OCI-LY7 (cell line): ENCODE results near the gene EGR4. TPM values are rescaled to one million over a fixed set of nuclear protein-coding genes. Genes with fewer than 3 reads are reported as not detected.

Experiments used
- Bru-seq: library from RNA; stranded (reverse); fragments of 400-500 nt; gene quantifications from one replicate; lab custom pipeline; 2021; lab: Mats Ljungman, UMichigan
- BruChase-seq, 2 experiments: library from RNA; stranded (reverse); fragments of 400-500 nt; gene quantifications; one replicate each; lab custom pipeline; 2021; lab: Mats Ljungman, UMichigan
- BruUV-seq: library from RNA; stranded (reverse); fragments of 400-500 nt; replicated peaks from 2 replicates; lab custom pipeline; 2021; lab: Mats Ljungman, UMichigan
- CTCF ChIA-PET: fragments of 300-600 bp; sonication (Branson Sonifier 250); formaldehyde crosslinking; loops from one replicate; lab custom pipeline; 2022; ENCODE audit warnings: antibody characterized with exemption; ENCODE audit not compliant: unreplicated experiment; lab: Charles Lee
- POLR2A ChIA-PET: fragments of 300-600 bp; sonication (Branson Sonifier 250); formaldehyde crosslinking; loops from one replicate; lab custom pipeline; 2022; ENCODE audit warnings: antibody characterized with exemption; lab: Charles Lee
- DNase-seq: peaks from one replicate; pipeline ENCODE4 v3.0.0-alpha.2; 2015; ENCODE audit warnings: low spot score
- H2AFZ ChIP-seq: fragments of 200-600 bp; sonication (generic), shearing (Covaris generic); 2 replicates; pipeline ENCODE4 v1.6.1; 2014; ENCODE audit warnings: mild to moderate bottlenecking, antibody characterized with exemption, low read length, moderate library complexity
- H3K27ac ChIP-seq: fragments of 200-600 bp; sonication (generic); 2 replicates; pipeline ENCODE4 v1.5.1; 2014; ENCODE audit warnings: mixed run types, low read depth, mild to moderate bottlenecking, moderate library complexity, low read length, inconsistent platforms; ENCODE audit not compliant: poor library complexity, severe bottlenecking
- H3K36me3 ChIP-seq: fragments of 200-600 bp; sonication (generic); 2 replicates; pipeline ENCODE4 v1.6.1; 2014; ENCODE audit warnings: mild to moderate bottlenecking, antibody characterized with exemption, low read length, moderate library complexity, mixed read lengths; ENCODE audit not compliant: insufficient read depth
- H3K4me1 ChIP-seq: fragments of 200-600 bp; sonication (generic); 2 replicates; pipeline ENCODE4 v1.5.1; 2014; ENCODE audit warnings: mild to moderate bottlenecking, low read length; ENCODE audit not compliant: insufficient read depth, poor library complexity, severe bottlenecking
- H3K4me2 ChIP-seq: fragments of 200-600 bp; sonication (generic); 2 replicates; pipeline ENCODE4 v1.6.1; 2014; ENCODE audit warnings: mild to moderate bottlenecking, low read length
- H3K4me3 ChIP-seq: fragments of 200-600 bp; sonication (generic); 2 replicates; pipeline ENCODE4 v1.5.1; 2014; ENCODE audit warnings: mild to moderate bottlenecking, low read depth, low read length; ENCODE audit not compliant: poor library complexity, severe bottlenecking
- H3K79me2 ChIP-seq: fragments of 200-600 bp; sonication (generic); 2 replicates; pipeline ENCODE4 v1.6.1; 2016; ENCODE audit warnings: low read depth, mild to moderate bottlenecking, low read length, moderate library complexity, mixed read lengths; ENCODE audit not compliant: insufficient read depth
- H3K9me2 ChIP-seq: fragments of 200-600 bp; sonication (generic); 2 replicates; pipeline ENCODE4 v1.6.1; 2016; ENCODE audit warnings: mild to moderate bottlenecking, low read length, mixed read lengths; ENCODE audit not compliant: insufficient read depth
- H3K9me3 ChIP-seq: fragments of 200-600 bp; sonication (generic); 2 replicates; pipeline ENCODE4 v1.6.1; 2014; ENCODE audit warnings: mild to moderate bottlenecking, mixed run types, low read length, mixed read lengths
- H4K20me1 ChIP-seq: fragments of 200-600 bp; sonication (generic); 2 replicates; pipeline ENCODE4 v1.6.1; 2014; ENCODE audit warnings: mild to moderate bottlenecking, antibody characterized with exemption, low read length, moderate library complexity, mixed read lengths; ENCODE audit not compliant: insufficient read depth
- EZH2phosphoT487 ChIP-seq: fragments of 200-600 bp; sonication (generic); IDR thresholded peaks from 2 replicates; pipeline ENCODE4 v1.6.1; 2018; ENCODE audit warnings: low read depth, borderline replicate concordance, mild to moderate bottlenecking, mixed run types, antibody characterized with exemption, low read length, moderate library complexity, mixed read lengths
- intact Hi-C: fragments of 100-400 bp; cut with micrococcal nuclease; formaldehyde crosslinking; loops from one replicate; pipeline ENCODE4 v1.10.0; 2022; ENCODE audit not compliant: unreplicated experiment
- long read RNA-seq: library from polyadenylated mRNA; stranded (forward); transcript quantifications from one replicate; pipeline ENCODE4 v2.0.0, GENCODE V29; 2022
- total RNA-seq, 2 experiments: library from RNA; depleted of rRNA in 1 of 2; stranded (reverse); fragments of >200 nt in 1 of 2; shearing (Covaris generic) in 1 of 2; gene quantifications; 2 replicates each; pipeline ENCODE4 v1.2.3, GENCODE V29; 2014 to 2022
- TF ChIP-seq, protein P1 (sequence below): fragments of 200-600 bp; sonication (generic); conservative IDR thresholded peaks from 2 replicates; pipeline ENCODE4 v1.5.1; 2014; ENCODE audit warnings: mild to moderate bottlenecking, antibody characterized with exemption, low read length, moderate library complexity, mixed read lengths

The EGR4 gene
- total RNA-seq (2014; rRNA removed; shearing (Covaris generic)) (not detected in 2 replicates), total RNA-seq (2022) (not detected in 2 replicates), Bru-seq, nascent RNA (not detected), BruChase-seq, experiment 1, labeled RNA remaining after a 6-hour chase (not detected), BruChase-seq, experiment 2, labeled RNA remaining after a 2-hour chase (percentile 25 among the genes with signal in this experiment)
- long read RNA-seq = 0 reads

DNA sequence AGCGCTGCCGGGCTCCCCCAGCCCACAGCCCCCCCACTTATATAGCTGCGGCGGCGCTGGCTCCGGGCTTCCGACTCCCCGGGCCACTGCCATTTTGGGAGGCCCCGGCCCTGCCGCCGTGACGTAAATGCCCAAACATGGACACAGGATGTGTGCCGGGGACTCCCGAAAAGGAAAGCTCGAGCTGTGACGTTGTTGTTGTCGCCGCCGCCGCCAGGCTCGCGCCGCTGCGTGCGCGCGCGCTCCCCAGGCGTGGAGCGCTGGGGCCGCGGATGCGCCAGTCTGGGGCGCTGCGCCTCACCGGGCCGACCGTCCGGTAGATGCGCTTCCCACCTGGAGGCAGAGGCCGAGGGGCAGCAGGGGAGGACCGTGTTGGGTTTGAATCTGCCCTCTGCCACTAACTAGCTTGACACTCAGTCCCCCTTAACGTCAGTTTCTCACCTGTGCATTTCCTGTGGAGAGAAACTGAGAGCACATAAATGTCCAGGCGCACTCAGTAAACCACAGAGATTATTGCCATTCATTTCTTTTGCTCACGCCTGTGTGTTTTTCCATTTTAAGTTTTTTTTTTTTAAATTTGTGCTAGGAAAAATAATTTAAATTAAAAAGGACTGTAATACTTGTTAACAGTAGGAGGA is at the start of gene EGR4:
Gene EGR4 (minus strand): TSS at position 15 of the 638 bp plus-strand sequence. CDS start 231 bp downstream, outside the sequence.
- Histone ChIP-seq H3K79me2 (no peaks in the 10 kb centered on the region), H2AFZ (no peak within 1 kb of the TSS), H3K4me1 (no peaks in the 10 kb centered on the region), H3K36me3 (no peaks in the 10 kb centered on the region), H3K4me3 (peak within 1 kb of the TSS; percentile 56), H4K20me1 (no peaks in the 10 kb centered on the region), H3K4me2 (peak within 1 kb of the TSS; percentile 43; the same call in 1 of the 2 replicates), H3K9me3 (no peaks in the 10 kb centered on the region), H3K9me2 (no peaks in the 10 kb centered on the region), H3K27ac (no peak within 1 kb of the TSS)
- intact Hi-C loops = no loop called here
- TF ChIP-seq, protein P1, sequence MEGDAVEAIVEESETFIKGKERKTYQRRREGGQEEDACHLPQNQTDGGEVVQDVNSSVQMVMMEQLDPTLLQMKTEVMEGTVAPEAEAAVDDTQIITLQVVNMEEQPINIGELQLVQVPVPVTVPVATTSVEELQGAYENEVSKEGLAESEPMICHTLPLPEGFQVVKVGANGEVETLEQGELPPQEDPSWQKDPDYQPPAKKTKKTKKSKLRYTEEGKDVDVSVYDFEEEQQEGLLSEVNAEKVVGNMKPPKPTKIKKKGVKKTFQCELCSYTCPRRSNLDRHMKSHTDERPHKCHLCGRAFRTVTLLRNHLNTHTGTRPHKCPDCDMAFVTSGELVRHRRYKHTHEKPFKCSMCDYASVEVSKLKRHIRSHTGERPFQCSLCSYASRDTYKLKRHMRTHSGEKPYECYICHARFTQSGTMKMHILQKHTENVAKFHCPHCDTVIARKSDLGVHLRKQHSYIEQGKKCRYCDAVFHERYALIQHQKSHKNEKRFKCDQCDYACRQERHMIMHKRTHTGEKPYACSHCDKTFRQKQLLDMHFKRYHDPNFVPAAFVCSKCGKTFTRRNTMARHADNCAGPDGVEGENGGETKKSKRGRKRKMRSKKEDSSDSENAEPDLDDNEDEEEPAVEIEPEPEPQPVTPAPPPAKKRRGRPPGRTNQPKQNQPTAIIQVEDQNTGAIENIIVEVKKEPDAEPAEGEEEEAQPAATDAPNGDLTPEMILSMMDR = no peak
- TF ChIP-seq EZH2phosphoT487 = no peak
- CTCF ChIA-PET = no interaction called here
- BruUV-seq = no TSS peak
- peak; percentile 33 for DNase-seq
- POLR2A ChIA-PET = no interaction called here

DNA sequence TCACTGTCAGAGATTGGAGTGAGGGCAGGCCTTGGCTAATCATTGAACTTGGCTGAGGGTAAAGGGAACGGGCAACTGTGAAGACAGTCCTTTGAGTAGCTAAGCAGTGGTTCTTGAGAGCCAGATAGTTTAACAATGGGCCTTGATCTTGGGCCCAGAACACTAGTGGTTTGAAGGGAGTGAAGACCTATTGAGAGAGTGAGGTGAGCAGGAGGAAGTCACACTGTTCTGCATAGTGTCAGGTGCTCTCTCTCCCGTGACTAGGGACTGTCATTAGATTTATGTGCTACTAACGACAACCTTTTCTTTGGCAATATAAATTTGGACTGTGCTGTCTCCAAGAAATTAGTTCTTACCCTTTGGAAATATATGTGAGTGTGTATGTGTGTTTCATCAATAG is 47.7 kb upstream of the EGR4 start:
- Histone ChIP-seq H2AFZ (no peak overlapping the region), H3K9me3 (peaks cover 5% of the 10 kb centered on the region; the same call in 1 of the 2 replicates), H3K4me1 (peaks cover 23% of the 10 kb centered on the region), H3K4me3 (no peak overlapping the region), H3K36me3 (no peaks in the 10 kb centered on the region), H3K27ac (no peak overlapping the region), H3K9me2 (no peaks in the 10 kb centered on the region), H4K20me1 (no peaks in the 10 kb centered on the region), H3K79me2 (no peaks in the 10 kb centered on the region), H3K4me2 (no peak overlapping the region)
- CTCF ChIA-PET = no interaction called here
- intact Hi-C loops = no loop called here
- POLR2A ChIA-PET = interaction anchor here (0.6 to 0.8 kb wide), 2 partner anchors 295 to 553 kb away, joined by 3 to 4 read pairs; no protein-coding TSS in a partner anchor
- no TSS peak for BruUV-seq
- DNase-seq = no peak
- no peak for TF ChIP-seq EZH2phosphoT487
- TF ChIP-seq, protein P1 = no peak

DNA sequence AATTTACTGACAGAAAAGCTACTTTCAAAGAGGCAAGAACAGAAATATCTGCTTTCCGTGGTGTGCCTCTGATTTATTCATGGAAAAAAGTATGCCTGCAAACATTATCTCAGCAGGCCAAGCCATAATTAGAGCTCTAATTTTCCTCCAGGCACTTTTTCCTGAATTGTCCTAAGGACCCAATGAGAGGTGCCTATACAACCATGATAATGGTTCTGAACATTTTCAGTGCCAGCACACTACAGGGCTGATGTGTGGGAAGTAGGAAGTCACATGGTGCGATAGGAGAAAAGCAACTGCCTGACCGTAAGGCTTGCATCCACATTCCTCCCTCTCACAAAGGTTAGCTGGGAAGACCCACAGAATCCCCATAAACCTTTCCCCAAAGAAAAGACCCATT is 45.9 kb upstream of the EGR4 start:
- POLR2A ChIA-PET = interaction anchor here (1.4 kb wide), 1 partner anchor 51 kb away, joined by 4 read pairs; no protein-coding TSS in a partner anchor
- CTCF ChIA-PET = no interaction called here
- Histone ChIP-seq H3K79me2 (no peaks in the 10 kb centered on the region), H3K27ac (no peak overlapping the region), H3K4me3 (no peak overlapping the region), H3K4me1 (peaks cover 23% of the 10 kb centered on the region), H3K9me3 (peaks cover 5% of the 10 kb centered on the region; the same call in 1 of the 2 replicates), H2AFZ (peak overlapping the region; percentile 46), H4K20me1 (no peaks in the 10 kb centered on the region), H3K4me2 (no peak overlapping the region), H3K36me3 (no peaks in the 10 kb centered on the region), H3K9me2 (no peaks in the 10 kb centered on the region)
- no TSS peak for BruUV-seq
- DNase-seq = no peak
- TF ChIP-seq, protein P1 = no peak
- TF ChIP-seq EZH2phosphoT487 = no peak
- intact Hi-C loops = no loop called here
